B cell (primary cell): ENCODE measurements around the gene FRAT2.

Experiments
- CTCF ChIP-seq: fragments of 200-600 bp; IDR thresholded peaks from one replicate; pipeline ENCODE4 v1.8.0; 2022; ENCODE audit warnings: antibody characterized with exemption, mild to moderate bottlenecking
- EZH2 ChIP-seq: IDR thresholded peaks from 2 replicates; pipeline ENCODE4 v1.6.1; 2012; ENCODE audit warnings: borderline replicate concordance, low read depth, mild to moderate bottlenecking, moderate library complexity, low read length; ENCODE audit not compliant: insufficient read depth, poor library complexity, severe bottlenecking

GRCh38 chr10:97327348-97328294 lies 6.9 kb downstream of the FRAT2 start:
- TF ChIP-seq CTCF (no peak), EZH2 (no peak)
